Upper lobe of left lung (tissue), 4 donors: ENCODE results near the gene COL20A1.

Experiments used
- CTCF ChIP-seq, 6 experiments: fragments of 450-650 bp in 4 of 6; fragments of 200-600 bp in 2 of 6; sonication (generic) in 2 of 6; IDR thresholded peaks; one replicate each; pipeline ENCODE4 v1.5.1; 2016 to 2019; ENCODE audit warnings: antibody characterized with exemption in 6 of 6
- POLR2AphosphoS5 ChIP-seq, 2 donors: sonication (generic); formaldehyde crosslinking; IDR thresholded peaks; one replicate each; pipeline ENCODE4 v1.5.1; 2017; ENCODE audit warnings: antibody characterized with exemption in 2 of 2

- TF ChIP-seq POLR2AphosphoS5 (IDR thresholded peaks at IDR 0.05) (no peak), CTCF (IDR thresholded peaks at IDR 0.05) (no peak)
Measured at GRCh38 chr20:63264519-63264918, 28.5 kb upstream of the COL20A1 start.
